ENCODE data around the gene MUC5AC.
"Not testable (repeated sequence)": the region's sequence is repeated elsewhere in the genome, so short reads cannot be mapped to it uniquely, and the experiment has no call there.

DNA sequence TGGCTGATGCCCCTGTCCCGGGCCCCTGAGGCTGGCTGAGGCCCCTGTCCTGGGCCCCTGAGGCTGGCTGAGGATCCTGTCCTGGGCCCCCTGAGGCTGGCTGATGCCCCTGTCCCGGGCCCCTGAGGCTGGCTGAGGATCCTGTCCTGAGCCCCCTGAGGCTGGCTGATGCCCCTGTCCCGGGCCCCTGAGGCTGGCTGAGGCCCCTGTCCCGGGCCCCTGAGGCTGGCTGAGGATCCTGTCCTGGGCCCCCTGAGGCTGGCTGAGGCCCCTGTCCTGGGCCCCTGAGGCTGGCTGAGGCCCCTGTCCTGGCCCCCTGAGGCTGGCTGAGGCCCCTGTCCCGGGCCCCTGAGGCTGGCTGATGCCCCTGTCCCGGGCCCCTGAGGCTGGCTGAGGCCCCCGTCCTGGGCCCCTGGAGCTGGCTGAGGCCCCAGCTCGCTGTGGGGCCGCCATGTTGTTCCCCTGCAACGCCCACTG is 7.1 kb downstream of the MUC5AC start:
- TF ChIP-seq, protein P1, sequence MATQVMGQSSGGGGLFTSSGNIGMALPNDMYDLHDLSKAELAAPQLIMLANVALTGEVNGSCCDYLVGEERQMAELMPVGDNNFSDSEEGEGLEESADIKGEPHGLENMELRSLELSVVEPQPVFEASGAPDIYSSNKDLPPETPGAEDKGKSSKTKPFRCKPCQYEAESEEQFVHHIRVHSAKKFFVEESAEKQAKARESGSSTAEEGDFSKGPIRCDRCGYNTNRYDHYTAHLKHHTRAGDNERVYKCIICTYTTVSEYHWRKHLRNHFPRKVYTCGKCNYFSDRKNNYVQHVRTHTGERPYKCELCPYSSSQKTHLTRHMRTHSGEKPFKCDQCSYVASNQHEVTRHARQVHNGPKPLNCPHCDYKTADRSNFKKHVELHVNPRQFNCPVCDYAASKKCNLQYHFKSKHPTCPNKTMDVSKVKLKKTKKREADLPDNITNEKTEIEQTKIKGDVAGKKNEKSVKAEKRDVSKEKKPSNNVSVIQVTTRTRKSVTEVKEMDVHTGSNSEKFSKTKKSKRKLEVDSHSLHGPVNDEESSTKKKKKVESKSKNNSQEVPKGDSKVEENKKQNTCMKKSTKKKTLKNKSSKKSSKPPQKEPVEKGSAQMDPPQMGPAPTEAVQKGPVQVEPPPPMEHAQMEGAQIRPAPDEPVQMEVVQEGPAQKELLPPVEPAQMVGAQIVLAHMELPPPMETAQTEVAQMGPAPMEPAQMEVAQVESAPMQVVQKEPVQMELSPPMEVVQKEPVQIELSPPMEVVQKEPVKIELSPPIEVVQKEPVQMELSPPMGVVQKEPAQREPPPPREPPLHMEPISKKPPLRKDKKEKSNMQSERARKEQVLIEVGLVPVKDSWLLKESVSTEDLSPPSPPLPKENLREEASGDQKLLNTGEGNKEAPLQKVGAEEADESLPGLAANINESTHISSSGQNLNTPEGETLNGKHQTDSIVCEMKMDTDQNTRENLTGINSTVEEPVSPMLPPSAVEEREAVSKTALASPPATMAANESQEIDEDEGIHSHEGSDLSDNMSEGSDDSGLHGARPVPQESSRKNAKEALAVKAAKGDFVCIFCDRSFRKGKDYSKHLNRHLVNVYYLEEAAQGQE (IDR thresholded peaks at IDR 0.05), result not testable (repeated sequence)
- TF ChIP-seq, protein P2, sequence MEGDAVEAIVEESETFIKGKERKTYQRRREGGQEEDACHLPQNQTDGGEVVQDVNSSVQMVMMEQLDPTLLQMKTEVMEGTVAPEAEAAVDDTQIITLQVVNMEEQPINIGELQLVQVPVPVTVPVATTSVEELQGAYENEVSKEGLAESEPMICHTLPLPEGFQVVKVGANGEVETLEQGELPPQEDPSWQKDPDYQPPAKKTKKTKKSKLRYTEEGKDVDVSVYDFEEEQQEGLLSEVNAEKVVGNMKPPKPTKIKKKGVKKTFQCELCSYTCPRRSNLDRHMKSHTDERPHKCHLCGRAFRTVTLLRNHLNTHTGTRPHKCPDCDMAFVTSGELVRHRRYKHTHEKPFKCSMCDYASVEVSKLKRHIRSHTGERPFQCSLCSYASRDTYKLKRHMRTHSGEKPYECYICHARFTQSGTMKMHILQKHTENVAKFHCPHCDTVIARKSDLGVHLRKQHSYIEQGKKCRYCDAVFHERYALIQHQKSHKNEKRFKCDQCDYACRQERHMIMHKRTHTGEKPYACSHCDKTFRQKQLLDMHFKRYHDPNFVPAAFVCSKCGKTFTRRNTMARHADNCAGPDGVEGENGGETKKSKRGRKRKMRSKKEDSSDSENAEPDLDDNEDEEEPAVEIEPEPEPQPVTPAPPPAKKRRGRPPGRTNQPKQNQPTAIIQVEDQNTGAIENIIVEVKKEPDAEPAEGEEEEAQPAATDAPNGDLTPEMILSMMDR (IDR thresholded peaks at IDR 0.05; ENCODE audit: low read depth, low read length, missing input control), result not testable (repeated sequence)
- not testable (repeated sequence) for TF ChIP-seq SP1 (IDR thresholded peaks at IDR 0.05); FOXA1 (IDR thresholded peaks at IDR 0.05); TAF1 (conservative IDR thresholded peaks at IDR 0.05); EGR1 (IDR thresholded peaks at IDR 0.05; ENCODE audit: low read depth in 2 of 2)
- TF ChIP-seq, protein P3, sequence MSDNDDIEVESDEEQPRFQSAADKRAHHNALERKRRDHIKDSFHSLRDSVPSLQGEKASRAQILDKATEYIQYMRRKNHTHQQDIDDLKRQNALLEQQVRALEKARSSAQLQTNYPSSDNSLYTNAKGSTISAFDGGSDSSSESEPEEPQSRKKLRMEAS (IDR thresholded peaks at IDR 0.05), result not testable (repeated sequence)
- TF ChIP-seq, protein P4, sequence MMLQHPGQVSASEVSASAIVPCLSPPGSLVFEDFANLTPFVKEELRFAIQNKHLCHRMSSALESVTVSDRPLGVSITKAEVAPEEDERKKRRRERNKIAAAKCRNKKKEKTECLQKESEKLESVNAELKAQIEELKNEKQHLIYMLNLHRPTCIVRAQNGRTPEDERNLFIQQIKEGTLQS (IDR thresholded peaks at IDR 0.05), result not testable (repeated sequence)
- TF ChIP-seq, protein P5, sequence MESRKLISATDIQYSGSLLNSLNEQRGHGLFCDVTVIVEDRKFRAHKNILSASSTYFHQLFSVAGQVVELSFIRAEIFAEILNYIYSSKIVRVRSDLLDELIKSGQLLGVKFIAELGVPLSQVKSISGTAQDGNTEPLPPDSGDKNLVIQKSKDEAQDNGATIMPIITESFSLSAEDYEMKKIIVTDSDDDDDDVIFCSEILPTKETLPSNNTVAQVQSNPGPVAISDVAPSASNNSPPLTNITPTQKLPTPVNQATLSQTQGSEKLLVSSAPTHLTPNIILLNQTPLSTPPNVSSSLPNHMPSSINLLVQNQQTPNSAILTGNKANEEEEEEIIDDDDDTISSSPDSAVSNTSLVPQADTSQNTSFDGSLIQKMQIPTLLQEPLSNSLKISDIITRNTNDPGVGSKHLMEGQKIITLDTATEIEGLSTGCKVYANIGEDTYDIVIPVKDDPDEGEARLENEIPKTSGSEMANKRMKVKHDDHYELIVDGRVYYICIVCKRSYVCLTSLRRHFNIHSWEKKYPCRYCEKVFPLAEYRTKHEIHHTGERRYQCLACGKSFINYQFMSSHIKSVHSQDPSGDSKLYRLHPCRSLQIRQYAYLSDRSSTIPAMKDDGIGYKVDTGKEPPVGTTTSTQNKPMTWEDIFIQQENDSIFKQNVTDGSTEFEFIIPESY (IDR thresholded peaks at IDR 0.05), result not testable (repeated sequence)
